ENCODE results near the gene FAIM. TPM values are rescaled to one million over a fixed set of nuclear protein-coding genes. Genes with fewer than 3 reads are reported as not detected.
A peak's percentile ranks its signal among the peaks of the same experiment; 100 is the strongest.

The FAIM gene
- total RNA-seq (2021; fragmentation: NEBNext Ultra II Directional; extraction: Animal tissue kit (Norgen Biotek cat#: 25700)), result 6.8 and 7.1 TPM in 2 replicates
- 1.2 TPM in 2 replicates for polyA plus RNA-seq (2011; rRNA removed)
- 3.5 TPM for polyA plus RNA-seq (2011; cell fraction: cytosol; rRNA removed)
- 1.0 TPM for polyA plus RNA-seq (2011; cell fraction: nucleus; rRNA removed)
- 5.7 to 9.7 TPM (median 7.2 TPM) in 4 replicates for polyA plus RNA-seq (2012, experiment 1 of 2)
- polyA plus RNA-seq (2012, experiment 2 of 2), result 3.8 TPM
- polyA plus RNA-seq (2013, experiment 1 of 2), result 8.3 TPM
- 8.1 TPM for polyA plus RNA-seq (2013, experiment 2 of 2)
- polyA minus RNA-seq (2011; rRNA and poly(A)+ RNA removed), result 0.66 and 1.0 TPM in 2 replicates
- 2.8 TPM for polyA minus RNA-seq (2011; cell fraction: cytosol; rRNA and poly(A)+ RNA removed)
- 1.6 TPM for polyA minus RNA-seq (2011; cell fraction: nucleus; rRNA and poly(A)+ RNA removed)
- long read RNA-seq, experiment 1, partial matches to known transcripts, result 3 of 7 reads
- long read RNA-seq, experiment 1, other reads (novel, unspliced or antisense), result 0 of 7 reads
- long read RNA-seq, experiment 2, transcript FAIM-204 (5 exons, 946 nt), result major isoform, 25 of 34 reads
- long read RNA-seq, experiment 2, transcript FAIM-203 (5 exons, 927 nt), result minor isoform, 7 of 34 reads
- long read RNA-seq, experiment 2, partial matches to known transcripts, result 0 of 34 reads
- long read RNA-seq, experiment 2, other reads (novel, unspliced or antisense), result 2 of 34 reads

- H2AK5ac ChIP-seq (ENCODE audit: low read depth, low read length), result no peak within 1 kb of the TSS
- H3K4ac ChIP-seq (replicated peaks; ENCODE audit: insufficient read length, low read depth, low read length), result no peak within 1 kb of the TSS
- ChIA-PET POLR2A (ENCODE audit: partially characterized antibody) (interaction anchor here (0.9 to 2.2 kb wide), 5 partner anchors 10 to 328 kb away, joined by 3 to 16 read pairs (median 4); partner anchors contain the start of gene CEP70), CTCF (ENCODE audit: partially characterized antibody) (interaction anchor here (1.3 kb wide), 1 partner anchor 9 kb away, joined by 3 read pairs; no protein-coding TSS in a partner anchor)
- no peak within 1 kb of the TSS for H3K14ac ChIP-seq (ENCODE audit: insufficient read length)
- H3K4me2 ChIP-seq (ENCODE audit: insufficient read depth in 1 of 2, low read depth in 2 of 2, low read length in 2 of 2), result peak within 1 kb of the TSS; percentile 85 to 86
- DNase-seq (ENCODE audit: low read depth in 1 of 2, low spot score in 2 of 2) (peak in 1 of 2 experiments; percentile 82), FAIRE-seq (no peak)
- H2BK15ac ChIP-seq (ENCODE audit: low read length), result peak within 1 kb of the TSS; percentile 72; the same call in 1 of the 2 replicates
- H4K5ac ChIP-seq (ENCODE audit: insufficient read length, low read depth, low read length), result peak within 1 kb of the TSS; percentile 1
- no peak within 1 kb of the TSS for H3K56ac ChIP-seq (replicated peaks; ENCODE audit: insufficient read length, low read depth, low read length)
- H4K20me1 ChIP-seq (replicated peaks in 1 of 2; ENCODE audit: control insufficient read depth in 1 of 2, insufficient read depth in 2 of 2, low read length in 2 of 2), result no peaks in the 10 kb centered on the region
- H3K27me3 ChIP-seq (replicated peaks in 1 of 4; ENCODE audit: control insufficient read depth in 3 of 4, extremely low read depth in 1 of 4, insufficient read depth in 3 of 4, low read length in 3 of 4), result peaks cover 0 to 4% (median 1%) of the 10 kb centered on the region in 4 experiments; a peak in 2 of 7 replicates
- H2BK12ac ChIP-seq (ENCODE audit: low read depth, low read length), result peak within 1 kb of the TSS; percentile 68; the same call in 1 of the 2 replicates
- 3% methylated on average over 60 of the region's 68 CpGs; no CpG with 5 or more reads in 1 of the 2 experiments for WGBS, 2 experiments (ENCODE audit: extremely low coverage in 1 of 2, insufficient coverage in 1 of 2, insufficient read length in 1 of 2, insufficient replicate concordance in 2 of 2, low coverage in 1 of 2, low lambda C conversion rate in 2 of 2, missing lambda C conversion rate in 1 of 2)
- peak within 1 kb of the TSS; percentile 52; the same call in 1 of the 2 replicates for H2BK5ac ChIP-seq (ENCODE audit: low read depth, low read length)
- H4K91ac ChIP-seq (replicated peaks; ENCODE audit: insufficient read length, low read length), result peak within 1 kb of the TSS; percentile 93
- no peaks in the 10 kb centered on the region for H3K36me3 ChIP-seq (ENCODE audit: control insufficient read depth in 2 of 4, insufficient read depth in 4 of 4, low read length in 3 of 4)
- peaks cover 0 to 5% (median 4%) of the 10 kb centered on the region in 4 experiments; a peak in 6 of 7 replicates for H3K4me1 ChIP-seq (replicated peaks in 1 of 4; ENCODE audit: control insufficient read depth in 3 of 4, insufficient read depth in 4 of 4, low read length in 3 of 4)
- H2BK20ac ChIP-seq (ENCODE audit: low read length), result no peak within 1 kb of the TSS
- H3K79me2 ChIP-seq (ENCODE audit: control insufficient read depth in 1 of 2, insufficient read depth in 2 of 2, low read length in 2 of 2), result no peaks in the 10 kb centered on the region
- H3K23me2 ChIP-seq (ENCODE audit: low read depth, low read length), result peaks cover 6% of the 10 kb centered on the region; the same call in 1 of the 2 replicates
- peak within 1 kb of the TSS; percentile 83 for H3K18ac ChIP-seq (ENCODE audit: extremely low read depth, low read length)
- H3K79me1 ChIP-seq (ENCODE audit: low read depth, low read length), result no peaks in the 10 kb centered on the region
- H4K8ac ChIP-seq (ENCODE audit: extremely low read depth, insufficient read depth, low read length), result peak within 1 kb of the TSS; percentile 96
- peak within 1 kb of the TSS; percentile 73 for H2AFZ ChIP-seq (ENCODE audit: low read length)
- peak within 1 kb of the TSS; percentile 56 to 80 (median 66) for H3K4me3 ChIP-seq (ENCODE audit: extremely low read depth in 1 of 4, insufficient read depth in 2 of 4, low read depth in 3 of 4, low read length in 4 of 4)
- 0 out of 2 replicates have a peak within 1 kb of the TSS, but pooled peaks have one; percentile 60 for H3K27ac ChIP-seq (ENCODE audit: low read depth, low read length)
- H3K23ac ChIP-seq (ENCODE audit: insufficient read length), result no peak within 1 kb of the TSS
- no peaks in the 10 kb centered on the region for H3K9me3 ChIP-seq (ENCODE audit: insufficient read depth in 2 of 2, low read depth in 1 of 2, low read length in 1 of 2)
- H2BK120ac ChIP-seq (replicated peaks; ENCODE audit: low read depth, low read length), result peak within 1 kb of the TSS; percentile 41
- peak within 1 kb of the TSS; percentile 64 to 87 (median 84) for H3K9ac ChIP-seq (replicated peaks in 1 of 4; ENCODE audit: extremely low read depth in 1 of 4, low read depth in 3 of 4, low read length in 3 of 4)
- TF ChIP-seq POLR2A (IDR thresholded peaks at IDR 0.05; ENCODE audit: control extremely low read depth in 1 of 2, low read depth in 2 of 2, low read length in 2 of 2) (peak in 1 of 2 experiments; percentile 88; a peak in 2 of 3 replicates), TBP (IDR thresholded peaks at IDR 0.05; ENCODE audit: low read depth, low read length) (peak; percentile 54), RNF2 (IDR thresholded peaks at IDR 0.05; ENCODE audit: borderline replicate concordance, low read depth, low read length, missing control alignments, poor library complexity, severe bottlenecking) (no peak), POLR2AphosphoS5 (IDR thresholded peaks at IDR 0.05; ENCODE audit: low read depth, low read length) (peak; percentile 60), CTBP2 (IDR thresholded peaks at IDR 0.05; ENCODE audit: borderline replicate concordance, insufficient read depth, insufficient read length, low read length) (peak; percentile 50), YY1 (IDR thresholded peaks at IDR 0.05; ENCODE audit: low read depth, low read length) (0 out of 2 replicates have a peak, but pooled peaks have one; percentile 44), TAF1 (IDR thresholded peaks at IDR 0.05; ENCODE audit: low read depth, low read length) (peak; percentile 66; the same call in 1 of the 2 replicates)
Measured at GRCh38 chr3:138608322-138609135, at the start of gene FAIM. Gene FAIM, plus strand, starts transcription at chr3:138608771. Its CDS starts 10,956 bp downstream, at chr3:138619727.
